SK-N-MC (cell line): Measurements from ENCODE around the gene PTPRG.

ENCODE experiments used
- DNase-seq: peaks from one replicate; pipeline ENCODE4 v3.0.0-alpha.2; 2011; ENCODE audit warnings: low read depth, low spot score
- H3K27ac ChIP-seq: fragments of 200-600 bp; sonication (generic); 2 replicates; pipeline ENCODE4 v1.5.1; 2016; ENCODE audit warnings: mixed run types
- H3K36me3 ChIP-seq: fragments of 200-600 bp; sonication (generic); 2 replicates; pipeline ENCODE4 v1.6.1; 2017; ENCODE audit warnings: antibody characterized with exemption, low read length, mixed read lengths; ENCODE audit not compliant: insufficient read depth
- H3K4me3 ChIP-seq: fragments of 200-600 bp; sonication (generic); 2 replicates; pipeline ENCODE4 v1.5.1; 2016
- H3K9ac ChIP-seq: fragments of 200-600 bp; sonication (generic); 2 replicates; pipeline ENCODE4 v1.8.0; 2017; ENCODE audit warnings: mixed run types, mixed read lengths; ENCODE audit not compliant: insufficient read length
- H3K9me3 ChIP-seq: fragments of 200-600 bp; sonication (generic); 2 replicates; pipeline ENCODE4 v1.6.1; 2017; ENCODE audit warnings: low read depth, mild to moderate bottlenecking, antibody characterized with exemption, low read length, moderate library complexity, mixed read lengths
- EZH2 ChIP-seq: fragments of 200-600 bp; sonication (generic); IDR thresholded peaks from one replicate; pipeline ENCODE4 v1.6.1; 2017; ENCODE audit warnings: antibody characterized with exemption
- FOXP2 ChIP-seq: optimal IDR thresholded peaks from 2 replicates; pipeline ENCODE3; 2011; ENCODE audit warnings: mild to moderate bottlenecking, moderate library complexity; ENCODE audit not compliant: insufficient read depth; ENCODE audit errors: extremely low read length, control extremely low read depth
- POLR2AphosphoS5 ChIP-seq: IDR thresholded peaks from 2 replicates; pipeline ENCODE4 v1.6.1; 2012; ENCODE audit warnings: mild to moderate bottlenecking, low read depth, low read length, borderline replicate concordance

PTPRG gene

GRCh38 chr3:61577760-61578159, 16.4 kb downstream of the PTPRG start:
- H3K4me3 ChIP-seq = no peak overlapping the region
- no peak overlapping the region for H3K27ac ChIP-seq
- H3K36me3 ChIP-seq = no peaks in the 10 kb centered on the region
- TF ChIP-seq FOXP2 (no peak), EZH2 (no peak)
- H3K9ac ChIP-seq = no peak overlapping the region
- DNase-seq = no peak
- no peaks in the 10 kb centered on the region for H3K9me3 ChIP-seq

GRCh38 chr3:61578667-61579367, 17.4 kb downstream of the PTPRG start:
- Histone ChIP-seq H3K4me3 (no peak overlapping the region), H3K9me3 (no peaks in the 10 kb centered on the region), H3K9ac (no peak overlapping the region), H3K36me3 (no peaks in the 10 kb centered on the region), H3K27ac (no peak overlapping the region)
- DNase-seq = no peak
- no peak for TF ChIP-seq EZH2
- TF ChIP-seq POLR2AphosphoS5 = no peak
- TF ChIP-seq FOXP2 = no peak

- Histone ChIP-seq H3K27ac (no peak overlapping the region), H3K36me3 (no peaks in the 10 kb centered on the region), H3K9ac (no peak overlapping the region), H3K4me3 (no peak overlapping the region), H3K9me3 (no peaks in the 10 kb centered on the region)
- no peak for TF ChIP-seq POLR2AphosphoS5
- no peak for TF ChIP-seq EZH2
- TF ChIP-seq FOXP2 = no peak
- no peak for DNase-seq
These were observed 18.3 kb downstream of the PTPRG start for GRCh38 chr3:61579685-61580084.

- Histone ChIP-seq H3K4me3 (no peak overlapping the region), H3K9me3 (no peaks in the 10 kb centered on the region), H3K36me3 (no peaks in the 10 kb centered on the region), H3K27ac (no peak overlapping the region), H3K9ac (no peak overlapping the region)
- TF ChIP-seq POLR2AphosphoS5 (no peak), EZH2 (no peak), FOXP2 (no peak)
- DNase-seq = no peak
These were observed 19.7 kb downstream of the PTPRG start for GRCh38 chr3:61580982-61581643.

GRCh38 chr3:61582287-61582686, 20.9 kb downstream of the PTPRG start:
- no peak overlapping the region for H3K9ac ChIP-seq
- H3K36me3 ChIP-seq = no peaks in the 10 kb centered on the region
- TF ChIP-seq FOXP2 (no peak), EZH2 (no peak), POLR2AphosphoS5 (no peak)
- H3K27ac ChIP-seq = no peak overlapping the region
- no peak overlapping the region for H3K4me3 ChIP-seq
- DNase-seq = no peak
- H3K9me3 ChIP-seq = no peaks in the 10 kb centered on the region

GRCh38 chr3:61582846-61583245, 21.5 kb downstream of the PTPRG start:
- Histone ChIP-seq H3K9ac (no peak overlapping the region), H3K9me3 (no peaks in the 10 kb centered on the region), H3K4me3 (no peak overlapping the region), H3K36me3 (no peaks in the 10 kb centered on the region), H3K27ac (no peak overlapping the region)
- DNase-seq = no peak
- TF ChIP-seq FOXP2 (no peak), EZH2 (no peak), POLR2AphosphoS5 (no peak)

- no peak overlapping the region for H3K27ac ChIP-seq
- no peak overlapping the region for H3K4me3 ChIP-seq
- H3K36me3 ChIP-seq = no peaks in the 10 kb centered on the region
- DNase-seq = no peak
- no peak for TF ChIP-seq POLR2AphosphoS5
- no peak for TF ChIP-seq FOXP2
- no peak for TF ChIP-seq EZH2
- H3K9me3 ChIP-seq = no peaks in the 10 kb centered on the region
- no peak overlapping the region for H3K9ac ChIP-seq
These were observed 22.8 kb downstream of the PTPRG start for GRCh38 chr3:61583890-61584875.

- Histone ChIP-seq H3K9me3 (no peaks in the 10 kb centered on the region), H3K4me3 (no peak overlapping the region), H3K9ac (no peak overlapping the region), H3K36me3 (no peaks in the 10 kb centered on the region), H3K27ac (no peak overlapping the region)
- TF ChIP-seq FOXP2 (no peak), POLR2AphosphoS5 (no peak), EZH2 (no peak)
- no peak for DNase-seq
These were observed 28.5 kb downstream of the PTPRG start for GRCh38 chr3:61589856-61590255.
